Gastroesophageal sphincter (tissue), 4 donors: Measurements from ENCODE around the gene CHAC1. TPM values are rescaled to one million over a fixed set of nuclear protein-coding genes. Genes with fewer than 3 reads are reported as not detected.
A peak's percentile ranks its signal among the peaks of the same experiment; 100 is the strongest.

Experiments
- ATAC-seq: fragments of 150-250 bp; one replicate; pipeline ENCODE4 v1.9.1; 2016; ENCODE audit warnings: mild to moderate bottlenecking, moderate library complexity
- H3K27ac ChIP-seq, 4 donors: fragments of 200-600 bp; sonication (generic) in 3 of 4; 1 replicate in 3 of 4; 2 replicates in 1 of 4; pipeline ENCODE4 v1.5.1; 2016 to 2019
- H3K27me3 ChIP-seq: fragments of 200-600 bp; sonication (generic); one replicate; pipeline ENCODE4 v1.5.1; 2019
- H3K36me3 ChIP-seq, 2 donors: fragments of 200-600 bp; sonication (generic); one replicate each; pipeline ENCODE4 v1.5.1; 2019; ENCODE audit warnings: control low read depth in 1 of 2
- H3K4me1 ChIP-seq, 3 donors: fragments of 200-600 bp; sonication (generic); 1 replicate in 2 of 3; 2 replicates in 1 of 3; pipeline ENCODE4 v1.5.1; 2016 to 2019; ENCODE audit warnings: control low read depth in 2 of 3
- H3K4me3 ChIP-seq, 2 donors: fragments of 200-600 bp; sonication (generic); one replicate each; pipeline ENCODE4 v1.5.1; 2019; ENCODE audit warnings: mild to moderate bottlenecking in 1 of 2, moderate library complexity in 1 of 2
- H3K9me3 ChIP-seq, 3 donors: fragments of 200-600 bp; sonication (generic); one replicate each; pipeline ENCODE4 v1.5.1; 2017 to 2019; ENCODE audit warnings: control low read depth in 2 of 3
- EP300 ChIP-seq: sonication (generic); formaldehyde crosslinking; IDR thresholded peaks from one replicate; pipeline ENCODE4 v1.6.1; 2017; ENCODE audit warnings: antibody characterized with exemption, mild to moderate bottlenecking
- POLR2A ChIP-seq, 2 donors: fragments of 450-650 bp; IDR thresholded peaks; one replicate each; pipeline ENCODE4 v1.6.1; 2017; ENCODE audit warnings: antibody characterized with exemption in 2 of 2, mild to moderate bottlenecking in 2 of 2, moderate library complexity in 1 of 2
- POLR2AphosphoS5 ChIP-seq: sonication (generic); formaldehyde crosslinking; IDR thresholded peaks from one replicate; pipeline ENCODE4 v1.6.1; 2017; ENCODE audit warnings: antibody characterized with exemption
- WGBS, 2 donors: methylation state at CpG; one replicate each; pipeline ENCODE4 v1.1.5; 2018; ENCODE audit warnings: low coverage in 1 of 2; 5-methylcytosine and 5-hydroxymethylcytosine counted together
- small RNA-seq, 4 donors: library from RNA; depleted of rRNA; stranded (forward); fragments of <200 nt; gene quantifications; one replicate each; pipeline ENCODE3, GENCODE V24; 2016
- total RNA-seq, 4 donors: library from RNA; depleted of rRNA; stranded (reverse); fragments of >200 nt; gene quantifications; one replicate each; pipeline ENCODE4 v1.1.0, GENCODE V29; 2016
- TF ChIP-seq, protein P1 (sequence below), 4 experiments: fragments of 200-600 bp in 2 of 4; fragments of 450-650 bp in 2 of 4; sonication (generic) in 1 of 4; IDR thresholded peaks; one replicate each; pipeline ENCODE4 v1.5.1; 2017 to 2019; ENCODE audit warnings: antibody characterized with exemption in 4 of 4, mild to moderate bottlenecking in 2 of 4, moderate library complexity in 2 of 4

The CHAC1 gene
- total RNA-seq, 4 donors from 2014 or later, result 0.54 to 1.8 (median 1.5) TPM

DNA sequence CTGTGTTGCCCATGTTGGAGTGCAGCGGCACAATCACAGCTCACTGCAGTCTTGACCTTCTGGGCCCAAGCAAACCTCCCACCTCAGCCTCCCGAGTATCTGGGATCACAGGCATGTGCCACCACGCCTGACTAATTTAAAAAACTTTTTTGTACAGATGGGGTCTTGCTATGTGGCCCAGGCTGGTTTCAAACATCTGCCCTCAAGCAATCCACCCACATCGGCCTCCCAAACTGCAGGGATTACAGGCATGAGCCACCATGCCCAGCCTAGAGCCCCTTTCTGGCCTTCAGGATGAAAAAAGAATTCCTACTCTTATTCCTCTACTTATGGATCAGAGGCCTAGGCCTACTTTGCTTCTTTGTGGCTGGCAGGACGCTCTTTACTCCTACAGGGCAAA, 39.6 kb downstream of the CHAC1 start:
- Histone ChIP-seq H3K36me3 (peaks cover 0 to 70% of the 10 kb centered on the region in 2 donors), H3K9me3 (no peaks in the 10 kb centered on the region), H3K4me3 (no peak overlapping the region), H3K27ac (peak overlapping the region in 2 of 4 donors; percentile 27 to 35), H3K27me3 (no peaks in the 10 kb centered on the region), H3K4me1 (peaks cover 0 to 19% (median 6%) of the 10 kb centered on the region in 3 donors)
- 57 to 60% methylated on average over 4 to 5 of the region's 5 CpGs for WGBS, 2 donors
- no peak for TF ChIP-seq EP300
- no peak for TF ChIP-seq POLR2AphosphoS5
- no peak for TF ChIP-seq POLR2A (IDR thresholded peaks at IDR 0.05)
- TF ChIP-seq, protein P1, sequence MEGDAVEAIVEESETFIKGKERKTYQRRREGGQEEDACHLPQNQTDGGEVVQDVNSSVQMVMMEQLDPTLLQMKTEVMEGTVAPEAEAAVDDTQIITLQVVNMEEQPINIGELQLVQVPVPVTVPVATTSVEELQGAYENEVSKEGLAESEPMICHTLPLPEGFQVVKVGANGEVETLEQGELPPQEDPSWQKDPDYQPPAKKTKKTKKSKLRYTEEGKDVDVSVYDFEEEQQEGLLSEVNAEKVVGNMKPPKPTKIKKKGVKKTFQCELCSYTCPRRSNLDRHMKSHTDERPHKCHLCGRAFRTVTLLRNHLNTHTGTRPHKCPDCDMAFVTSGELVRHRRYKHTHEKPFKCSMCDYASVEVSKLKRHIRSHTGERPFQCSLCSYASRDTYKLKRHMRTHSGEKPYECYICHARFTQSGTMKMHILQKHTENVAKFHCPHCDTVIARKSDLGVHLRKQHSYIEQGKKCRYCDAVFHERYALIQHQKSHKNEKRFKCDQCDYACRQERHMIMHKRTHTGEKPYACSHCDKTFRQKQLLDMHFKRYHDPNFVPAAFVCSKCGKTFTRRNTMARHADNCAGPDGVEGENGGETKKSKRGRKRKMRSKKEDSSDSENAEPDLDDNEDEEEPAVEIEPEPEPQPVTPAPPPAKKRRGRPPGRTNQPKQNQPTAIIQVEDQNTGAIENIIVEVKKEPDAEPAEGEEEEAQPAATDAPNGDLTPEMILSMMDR (IDR thresholded peaks at IDR 0.05), result no peak
- ATAC-seq, result no peak

DNA sequence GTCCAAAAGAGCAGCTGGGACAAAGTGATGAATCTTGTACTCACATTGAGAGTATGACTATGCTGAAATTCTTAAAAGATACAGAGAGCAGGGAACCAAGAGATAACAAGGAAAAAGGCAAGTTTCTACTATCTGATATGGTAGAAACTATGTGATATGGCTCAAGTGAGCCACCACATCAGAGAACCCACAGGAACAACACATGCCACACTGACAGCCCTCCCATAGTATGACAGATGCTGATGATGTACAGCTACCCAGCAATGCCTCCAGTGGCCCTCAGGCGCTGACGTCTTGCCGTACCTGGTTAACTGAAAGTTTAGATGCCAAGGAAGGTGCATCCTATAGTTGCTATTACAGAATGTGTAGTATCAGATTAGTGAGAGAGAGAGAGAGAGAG, 42.4 kb downstream of the CHAC1 start:
- 90 to 95% methylated on average over 2 to 3 of the region's 3 CpGs for WGBS, 2 donors
- Histone ChIP-seq H3K27me3 (no peaks in the 10 kb centered on the region), H3K27ac (no peak overlapping the region), H3K4me1 (peaks cover 0 to 19% (median 6%) of the 10 kb centered on the region in 3 donors), H3K4me3 (no peak overlapping the region), H3K36me3 (peaks cover 0 to 69% of the 10 kb centered on the region in 2 donors), H3K9me3 (no peaks in the 10 kb centered on the region)
- TF ChIP-seq POLR2AphosphoS5, result no peak
- no peak for TF ChIP-seq POLR2A (IDR thresholded peaks at IDR 0.05)
- TF ChIP-seq, protein P1 (IDR thresholded peaks at IDR 0.05), result no peak
- no peak for TF ChIP-seq EP300
- ATAC-seq, result no peak

DNA sequence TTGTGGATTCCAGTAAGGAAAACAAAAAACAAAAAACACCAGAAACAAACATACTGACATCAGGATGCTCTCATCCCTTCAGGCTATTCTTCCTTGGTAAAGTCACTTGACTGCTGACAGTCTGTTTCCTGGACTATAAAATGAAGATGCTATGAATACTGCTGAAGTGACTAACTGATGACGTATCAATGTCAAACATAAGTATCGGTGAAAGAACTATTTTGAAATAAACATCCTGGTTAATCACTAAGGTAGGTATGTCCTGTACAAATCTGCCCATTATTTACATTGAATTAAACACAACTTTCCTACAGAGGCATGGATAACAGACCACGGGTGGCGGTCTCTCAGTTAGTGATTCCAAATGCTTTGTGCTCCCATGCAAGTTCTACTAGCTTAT, 45.9 kb downstream of the CHAC1 start:
- 91 to 100% methylated on average over 4 of the region's 4 CpGs for WGBS, 2 donors
- Histone ChIP-seq H3K4me3 (no peak overlapping the region), H3K27ac (no peak overlapping the region), H3K36me3 (peaks cover 0 to 80% of the 10 kb centered on the region in 2 donors), H3K27me3 (no peaks in the 10 kb centered on the region), H3K4me1 (peaks cover 0 to 7% (median 0%) of the 10 kb centered on the region in 3 donors), H3K9me3 (no peaks in the 10 kb centered on the region)
- TF ChIP-seq POLR2AphosphoS5 (no peak), EP300 (no peak), POLR2A (IDR thresholded peaks at IDR 0.05) (no peak)
- TF ChIP-seq, protein P1 (IDR thresholded peaks at IDR 0.05), result no peak
- ATAC-seq, result no peak

DNA sequence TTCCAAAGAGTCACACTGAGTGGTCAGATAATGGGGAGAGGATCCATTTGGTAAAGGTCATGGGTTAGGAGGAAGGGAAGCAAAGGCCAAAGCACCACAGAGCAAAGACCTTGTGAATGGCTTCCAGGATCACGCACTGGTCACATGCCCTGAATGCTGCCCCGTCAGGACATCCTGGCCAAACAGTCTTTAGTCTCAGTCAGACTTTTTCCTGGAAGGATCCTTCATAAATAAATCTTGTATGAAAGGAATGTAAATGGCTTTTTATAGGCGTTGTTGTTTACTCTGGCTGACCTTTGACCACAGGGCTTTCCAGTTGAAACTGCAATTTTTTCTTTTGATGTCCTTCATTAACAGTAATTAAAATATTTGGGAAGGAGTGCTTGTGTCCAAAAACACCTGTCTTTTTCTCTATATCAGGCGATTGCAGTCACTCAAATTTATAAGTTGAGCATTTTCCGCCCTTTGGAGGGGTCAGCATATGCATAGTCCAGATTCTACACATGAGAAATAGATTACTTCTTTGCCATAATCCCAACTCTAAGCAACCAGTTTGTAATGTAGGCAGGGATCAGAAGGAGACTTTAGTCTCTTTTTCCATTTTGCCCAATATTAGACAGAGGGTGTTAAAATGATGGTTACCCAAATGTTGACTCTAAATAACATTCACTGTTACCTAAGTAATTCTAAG, 48.4 kb downstream of the CHAC1 start:
- WGBS, 2 donors, result 46 to 58% methylated on average over 5 of the region's 5 CpGs
- H3K4me3 ChIP-seq, result no peak overlapping the region
- TF ChIP-seq POLR2AphosphoS5 (no peak), POLR2A (IDR thresholded peaks at IDR 0.05) (no peak), EP300 (no peak)
- TF ChIP-seq, protein P1 (IDR thresholded peaks at IDR 0.05), result no peak
- peaks cover 0 to 7% (median 0%) of the 10 kb centered on the region in 3 donors for H3K4me1 ChIP-seq
- no peaks in the 10 kb centered on the region for H3K27me3 ChIP-seq
- no peak overlapping the region for H3K27ac ChIP-seq
- H3K9me3 ChIP-seq, result no peaks in the 10 kb centered on the region
- H3K36me3 ChIP-seq, result peaks cover 0 to 70% of the 10 kb centered on the region in 2 donors
- ATAC-seq, result no peak

DNA sequence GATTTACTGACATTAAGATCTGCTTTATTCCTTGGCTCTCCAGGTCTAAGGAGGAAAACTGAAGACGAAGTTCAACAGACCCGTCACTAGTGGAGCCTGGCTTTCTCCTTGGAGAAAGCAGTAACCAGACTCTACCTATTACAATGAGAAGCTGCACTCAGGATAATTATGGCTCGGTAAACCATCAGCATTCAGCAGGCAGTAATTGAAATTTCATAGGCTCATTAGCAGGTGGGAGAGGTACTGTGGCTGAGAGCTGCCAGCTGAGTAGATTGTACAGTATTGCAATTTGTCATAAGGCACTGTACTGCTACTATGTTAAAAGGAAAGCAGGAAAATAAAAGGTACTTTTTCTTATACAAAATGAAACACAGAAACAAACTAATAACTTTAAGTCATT, 51.2 kb downstream of the CHAC1 start:
- Histone ChIP-seq H3K36me3 (peaks cover 0 to 63% of the 10 kb centered on the region in 2 donors), H3K27ac (no peak overlapping the region), H3K4me3 (no peak overlapping the region), H3K4me1 (peaks cover 0 to 7% (median 0%) of the 10 kb centered on the region in 3 donors), H3K9me3 (no peaks in the 10 kb centered on the region), H3K27me3 (no peaks in the 10 kb centered on the region)
- ATAC-seq, result no peak
- no peak for TF ChIP-seq EP300
- WGBS, 2 donors, result 81 to 83% methylated on average over 3 of the region's 3 CpGs

Small RNA genes within 50 kb of the gene (small RNA-seq; reads per million reads assigned to genes)
- gene ISCA1P4, result 0 reads per million in 4 donors

Other genes starting within 250 kb of the CHAC1 start
- 10 to 100 TPM; 24.2 to 37.2 (median 32.8) TPM for gene RMDN3, start 198.2 kb upstream of the CHAC1 start, total RNA-seq
- gene GCHFR, start 189.4 kb upstream of the CHAC1 start, total RNA-seq, result 10 to 100 TPM in 1 of 4 donors, 1 to 10 TPM in 3; 5.8 to 12.1 (median 6.9) TPM
- gene C15orf62, start 183.5 kb upstream of the CHAC1 start, total RNA-seq, result under 1 TPM; 0.16 to 0.42 (median 0.31) TPM
- 10 to 100 TPM; 13.3 to 25.5 (median 19.7) TPM for gene ZFYVE19, start 146.4 kb upstream of the CHAC1 start, total RNA-seq
- gene DNAJC17, start 146.0 kb upstream of the CHAC1 start, total RNA-seq, result 10 to 100 TPM in 3 of 4 donors, 1 to 10 TPM in 1; 7.8 to 20.5 (median 17.8) TPM
- not detected for gene PPP1R14D, start 124.8 kb upstream of the CHAC1 start, total RNA-seq
- 10 to 100 TPM in 1 of 4 donors, 1 to 10 TPM in 3; 2.0 to 29.8 (median 2.8) TPM for gene SPINT1, start 109.4 kb upstream of the CHAC1 start, total RNA-seq
- 1 to 10 TPM in 1 of 4 donors, not detected in 3; 7.0 TPM for gene RHOV, start 79.2 kb upstream of the CHAC1 start, total RNA-seq
- 10 to 100 TPM; 24.6 to 36.3 (median 29.9) TPM for gene VPS18, start 59.0 kb upstream of the CHAC1 start, total RNA-seq
- gene DLL4, start 24.1 kb upstream of the CHAC1 start, total RNA-seq, result 1 to 10 TPM; 1.9 to 9.7 (median 6.4) TPM
- gene INO80, start 162.8 kb downstream of the CHAC1 start, total RNA-seq, result 10 to 100 TPM; 18.0 to 61.3 (median 32.2) TPM